Stimulated activated CD8-positive, alpha-beta memory T cell treated with anti-CD3 and anti-CD28 coated beads, Interleukin-7, amount 100 ng/mL, for 24 hours (primary cell): ENCODE results near the gene SUFU.
"Not testable (repeated sequence)": the region's sequence is repeated elsewhere in the genome, so short reads cannot be mapped to it uniquely, and the experiment has no call there.

Experiments
- DNase-seq: peaks from one replicate; pipeline ENCODE4 v3.0.0-alpha.2; 2020; ENCODE audit warnings: low read depth

Gene SUFU

DNA sequence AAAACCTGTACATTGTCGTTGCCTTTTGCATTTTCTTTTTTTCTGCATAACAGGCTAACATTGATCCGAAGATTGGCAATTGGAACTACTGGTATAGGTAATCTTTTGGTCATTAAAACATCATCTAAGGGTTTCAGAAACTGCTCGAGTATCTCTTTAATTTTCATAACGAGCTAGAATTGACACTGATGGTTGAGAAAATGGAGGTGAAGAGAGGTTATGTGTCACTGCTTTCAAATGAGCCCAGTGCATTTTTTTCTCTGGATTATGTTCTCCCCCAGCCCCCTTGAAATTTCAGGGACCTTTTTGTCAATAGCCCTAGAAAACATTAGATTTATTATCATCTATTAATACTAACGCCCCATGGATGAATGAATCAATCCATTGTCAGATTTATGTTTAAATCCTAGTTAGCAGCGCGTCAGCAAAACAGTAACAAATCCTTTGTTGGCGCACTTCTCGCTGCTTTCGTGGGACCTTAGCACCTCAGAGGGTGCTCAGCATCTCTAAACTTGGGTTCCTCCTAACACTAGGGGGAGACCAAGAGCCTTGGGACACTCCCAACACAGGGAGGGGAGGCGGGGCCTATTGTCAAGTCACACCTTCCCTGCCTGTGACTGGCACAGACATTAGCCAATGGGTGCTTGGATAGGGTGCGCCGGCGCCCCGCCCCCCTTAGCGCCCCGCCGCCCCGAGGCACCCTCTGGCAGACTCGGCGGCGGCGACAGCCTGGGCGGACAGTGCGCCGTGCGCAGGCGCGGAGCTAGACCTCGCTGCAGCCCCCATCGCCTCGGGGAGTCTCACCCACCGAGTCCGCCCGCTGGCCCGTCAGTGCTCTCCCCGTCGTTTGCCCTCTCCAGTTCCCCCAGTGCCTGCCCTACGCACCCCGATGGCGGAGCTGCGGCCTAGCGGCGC is at the start of gene SUFU:
SUFU (plus strand) TSS at position 709 of the 915 bp plus-strand sequence; CDS start at position 890, 181 bp downstream.
- DNase-seq, result peak; percentile 94

DNA sequence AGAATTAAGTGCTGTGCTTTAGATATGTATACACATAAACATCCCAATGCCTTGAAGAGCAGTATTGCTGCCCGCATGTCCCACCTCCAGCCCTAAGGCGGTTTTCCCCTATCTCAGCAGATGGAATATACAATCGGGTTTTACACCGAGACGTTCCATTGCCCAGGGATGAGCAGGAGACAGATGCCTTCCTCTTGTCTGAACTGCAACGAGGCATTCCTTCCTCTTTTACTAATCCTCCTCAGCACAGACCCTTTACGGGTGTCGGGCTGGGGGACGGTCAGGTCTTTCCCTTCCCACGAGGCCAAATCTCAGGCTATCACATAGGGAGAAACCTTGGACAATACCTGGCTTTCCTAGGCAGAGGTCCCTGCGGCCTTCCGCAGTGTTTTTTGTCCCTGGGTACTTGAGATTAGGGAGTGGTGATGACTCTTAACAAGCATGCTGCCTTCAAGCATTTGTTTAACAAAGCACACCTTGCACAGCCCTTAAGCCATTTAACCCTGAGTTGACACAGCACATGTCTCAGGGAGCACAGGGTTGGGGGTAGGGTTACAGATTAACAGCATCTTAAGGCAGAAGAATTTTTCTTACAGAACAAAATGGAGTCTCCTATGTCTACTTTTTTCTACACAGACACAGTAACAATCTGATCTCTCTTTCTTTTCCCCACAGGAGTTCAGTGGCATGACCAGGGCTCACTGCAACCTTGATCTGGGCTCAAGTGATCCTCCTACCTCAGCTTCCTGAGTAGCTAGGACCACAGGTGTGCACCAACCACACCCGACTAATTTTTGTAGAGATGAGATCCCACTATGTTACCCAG is 48.9 kb upstream of the SUFU start:
- DNase-seq, result not testable (repeated sequence)

GRCh38 chr10:102455893-102456471 is 47.8 kb upstream of the SUFU start:
- no peak for DNase-seq

DNA sequence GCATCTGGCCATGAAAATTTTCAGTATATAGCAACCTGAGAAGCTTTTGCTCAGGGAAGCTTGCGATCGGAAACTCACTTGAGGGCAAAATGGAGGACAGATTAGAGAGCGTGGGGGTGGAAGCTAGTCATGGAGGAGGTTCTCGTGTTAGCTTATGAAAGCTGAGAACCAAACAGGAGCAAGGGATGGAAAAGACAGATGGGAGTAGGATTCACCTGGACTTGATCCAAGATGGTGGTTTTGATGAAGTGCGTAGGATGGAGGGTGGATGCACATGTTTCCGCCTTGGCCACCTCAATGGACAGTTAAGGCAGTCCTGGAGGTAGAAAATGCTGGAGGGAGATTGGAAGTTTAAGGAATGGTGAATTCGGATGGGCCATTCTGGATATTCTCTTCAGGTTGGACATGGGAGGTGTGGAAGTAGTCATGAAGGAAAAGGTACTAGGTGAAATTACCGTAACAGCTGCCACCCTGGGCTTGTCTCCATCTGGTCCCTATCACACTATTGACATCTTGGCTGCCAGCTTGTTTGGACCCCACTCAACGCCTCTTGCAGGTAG is 46.1 kb upstream of the SUFU start:
- DNase-seq, result no peak

DNA sequence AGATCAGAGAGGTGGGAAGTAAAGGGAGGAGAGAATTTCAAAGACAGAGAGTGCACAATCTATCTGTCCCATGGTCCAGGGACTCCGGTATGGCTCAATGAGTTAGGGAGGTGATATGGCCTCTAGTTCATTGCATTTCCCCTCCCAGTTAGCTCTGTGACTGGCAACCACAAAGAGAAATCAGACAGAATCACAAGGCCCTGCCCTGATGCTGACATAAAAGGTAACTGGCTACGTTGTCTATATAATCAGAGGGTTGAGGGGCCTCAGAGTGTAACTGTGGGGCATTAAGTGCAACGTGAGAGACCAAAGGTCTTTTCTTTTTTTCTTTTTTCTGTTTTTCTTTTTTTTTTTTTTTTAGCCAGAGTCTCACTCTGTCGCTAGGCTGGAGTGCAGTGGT is 45.1 kb upstream of the SUFU start:
- no peak for DNase-seq

- DNase-seq, result no peak
Measured at GRCh38 chr10:102460836-102461186, 43.0 kb upstream of the SUFU start.

- peak; percentile 82 for DNase-seq
Measured at GRCh38 chr10:102461187-102462054, 42.4 kb upstream of the SUFU start.

GRCh38 chr10:102462512-102463054 is 41.2 kb upstream of the SUFU start:
- DNase-seq, result no peak

- no peak for DNase-seq
Measured at GRCh38 chr10:102463983-102464382, 39.8 kb upstream of the SUFU start.

DNA sequence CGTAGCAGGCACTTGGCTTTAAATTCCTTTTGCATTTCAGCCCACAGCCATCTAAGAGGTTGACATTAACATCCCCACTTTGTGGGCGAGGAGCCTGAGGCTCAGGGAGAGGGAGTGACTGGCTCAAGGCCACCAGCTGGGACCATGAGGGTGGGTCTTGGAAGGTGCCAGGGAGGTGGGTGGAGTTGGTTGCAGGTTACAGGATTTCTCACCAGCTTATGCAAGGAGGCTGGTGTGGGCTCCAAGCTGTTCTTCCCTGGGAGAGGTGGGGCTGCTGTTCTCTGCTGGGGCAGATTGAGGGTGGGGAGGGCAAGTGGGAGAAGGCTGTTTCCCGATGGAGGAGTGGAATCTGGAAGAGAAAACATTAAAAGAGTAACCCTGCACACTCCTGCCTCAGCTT is 38.3 kb upstream of the SUFU start:
- DNase-seq, result no peak

- DNase-seq, result no peak
Measured at GRCh38 chr10:102467318-102467717, 36.5 kb upstream of the SUFU start.

GRCh38 chr10:102467971-102468438 is 35.8 kb upstream of the SUFU start:
- DNase-seq, result no peak

- no peak for DNase-seq
Measured at GRCh38 chr10:102468683-102469082, 35.1 kb upstream of the SUFU start.

GRCh38 chr10:102470579-102471546 is 32.9 kb upstream of the SUFU start:
- no peak for DNase-seq

DNA sequence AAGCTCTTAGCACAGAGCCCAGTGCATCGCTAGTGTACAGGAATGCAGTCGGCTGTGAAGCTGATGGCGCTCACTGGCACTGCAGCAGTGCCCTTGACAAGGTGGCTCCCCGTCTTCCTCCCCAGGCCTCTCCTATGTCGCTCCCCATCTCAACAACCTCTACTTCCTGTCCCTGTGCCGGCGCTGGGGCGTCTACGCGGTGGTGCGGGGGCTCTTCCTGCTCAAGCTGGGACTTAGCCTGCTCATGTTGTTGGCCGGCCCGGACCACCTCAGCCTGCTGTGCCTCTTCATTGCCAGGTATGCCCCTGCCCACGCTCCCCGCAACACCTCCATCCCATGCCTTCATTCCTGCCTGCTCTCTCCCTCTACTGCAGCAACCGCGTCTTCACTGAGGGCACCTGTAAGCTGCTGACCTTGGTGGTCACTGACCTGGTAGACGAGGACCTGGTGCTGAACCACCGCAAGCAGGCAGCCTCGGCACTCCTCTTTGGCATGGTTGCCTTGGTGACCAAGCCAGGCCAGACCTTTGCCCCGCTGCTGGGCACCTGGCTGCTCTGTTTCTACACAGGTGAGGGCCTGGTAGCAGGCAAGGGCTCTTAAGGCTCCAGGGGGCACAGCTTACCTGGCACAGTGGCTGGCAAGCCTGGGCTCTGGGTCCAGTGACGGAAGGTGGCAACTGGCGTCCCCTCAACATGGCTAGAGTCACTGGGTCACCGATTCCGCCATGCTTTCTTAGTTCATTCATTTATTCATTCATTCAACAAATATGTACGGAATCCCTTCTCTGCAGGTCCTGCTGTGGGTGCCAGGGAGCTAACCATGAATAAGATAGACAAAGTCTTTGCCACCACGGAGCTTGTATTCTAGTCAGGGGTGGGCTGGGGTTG is 30.1 kb upstream of the SUFU start:
- no peak for DNase-seq

DNA sequence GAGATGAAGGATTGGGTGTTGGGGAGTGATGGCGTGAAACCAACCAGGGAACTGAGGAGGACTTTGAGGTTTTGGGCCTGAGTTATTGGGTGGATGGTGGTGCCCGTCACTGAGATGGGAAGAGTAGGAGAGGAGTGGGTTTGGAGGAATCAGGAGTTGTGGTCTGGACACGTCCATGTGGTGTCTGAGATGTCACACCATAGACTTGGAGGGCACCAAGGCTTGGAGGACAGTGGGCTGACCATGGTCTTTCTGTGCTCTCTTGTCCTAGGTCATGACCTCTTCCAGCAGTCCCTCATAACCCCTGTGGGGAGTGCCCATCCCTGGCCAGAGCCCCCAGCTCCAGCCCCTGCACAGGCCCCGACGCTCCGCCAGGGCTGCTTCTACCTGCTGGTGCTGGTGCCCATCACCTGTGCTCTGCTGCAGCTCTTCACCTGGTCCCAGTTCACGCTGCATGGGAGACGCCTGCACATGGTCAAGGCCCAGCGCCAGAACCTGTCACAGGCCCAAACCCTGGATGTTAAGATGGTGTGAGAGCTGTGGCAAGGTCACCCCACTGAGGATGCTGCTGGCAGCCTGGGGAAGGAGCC is 28.2 kb upstream of the SUFU start:
- no peak for DNase-seq

GRCh38 chr10:102476466-102477141 is 27.2 kb upstream of the SUFU start:
- DNase-seq, result no peak

- no peak for DNase-seq
Measured at GRCh38 chr10:102479651-102480050, 24.1 kb upstream of the SUFU start.
